Mesodermal cell (in vitro differentiated cells): ENCODE data around the gene COL6A2. TPM values are rescaled to one million over a fixed set of nuclear protein-coding genes. Genes with fewer than 3 reads are reported as not detected.
A peak's percentile ranks its signal among the peaks of the same experiment; 100 is the strongest.

Experiments used
- H3K27ac ChIP-seq: 2 replicates; pipeline ENCODE4 v1.7.0; 2013; ENCODE audit warnings: mild to moderate bottlenecking, low read depth, low read length, moderate library complexity; ENCODE audit not compliant: severe bottlenecking
- H3K36me3 ChIP-seq: 2 replicates; pipeline ENCODE4 v1.7.1; 2013; ENCODE audit warnings: mild to moderate bottlenecking, low read length, moderate library complexity; ENCODE audit not compliant: control insufficient read depth, insufficient read depth
- H3K4me1 ChIP-seq: one replicate; pipeline ENCODE4 v1.7.1; 2013; ENCODE audit warnings: mild to moderate bottlenecking, low read length; ENCODE audit not compliant: insufficient read depth, control insufficient read depth, poor library complexity, severe bottlenecking
- H3K4me3 ChIP-seq: 2 replicates; pipeline ENCODE4 v1.7.0; 2013; ENCODE audit warnings: low read length, control low read depth, mild to moderate bottlenecking; ENCODE audit not compliant: insufficient read depth, poor library complexity, severe bottlenecking; ENCODE audit errors: extremely low read depth
- H3K9me3 ChIP-seq: 2 replicates; pipeline ENCODE4 v1.7.1; 2013; ENCODE audit warnings: mild to moderate bottlenecking, low read length, moderate library complexity; ENCODE audit not compliant: control insufficient read depth
- WGBS, 2 experiments: methylation state at CpG; one replicate each; pipeline ENCODE4 v1.1.5; 2013; ENCODE audit warnings: missing lambda C conversion rate in 2 of 2; ENCODE audit not compliant: insufficient coverage in 2 of 2; 5-methylcytosine and 5-hydroxymethylcytosine counted together
- polyA plus RNA-seq, 2 experiments: library from polyadenylated mRNA; stranded (reverse); fragments of 50-300 nt; gene quantifications; one replicate each; pipeline ENCODE4 v1.2.3, GENCODE V29; 2013

The COL6A2 gene
- 360 TPM for polyA plus RNA-seq (2013, experiment 1 of 2)
- polyA plus RNA-seq (2013, experiment 2 of 2): 326 TPM

DNA sequence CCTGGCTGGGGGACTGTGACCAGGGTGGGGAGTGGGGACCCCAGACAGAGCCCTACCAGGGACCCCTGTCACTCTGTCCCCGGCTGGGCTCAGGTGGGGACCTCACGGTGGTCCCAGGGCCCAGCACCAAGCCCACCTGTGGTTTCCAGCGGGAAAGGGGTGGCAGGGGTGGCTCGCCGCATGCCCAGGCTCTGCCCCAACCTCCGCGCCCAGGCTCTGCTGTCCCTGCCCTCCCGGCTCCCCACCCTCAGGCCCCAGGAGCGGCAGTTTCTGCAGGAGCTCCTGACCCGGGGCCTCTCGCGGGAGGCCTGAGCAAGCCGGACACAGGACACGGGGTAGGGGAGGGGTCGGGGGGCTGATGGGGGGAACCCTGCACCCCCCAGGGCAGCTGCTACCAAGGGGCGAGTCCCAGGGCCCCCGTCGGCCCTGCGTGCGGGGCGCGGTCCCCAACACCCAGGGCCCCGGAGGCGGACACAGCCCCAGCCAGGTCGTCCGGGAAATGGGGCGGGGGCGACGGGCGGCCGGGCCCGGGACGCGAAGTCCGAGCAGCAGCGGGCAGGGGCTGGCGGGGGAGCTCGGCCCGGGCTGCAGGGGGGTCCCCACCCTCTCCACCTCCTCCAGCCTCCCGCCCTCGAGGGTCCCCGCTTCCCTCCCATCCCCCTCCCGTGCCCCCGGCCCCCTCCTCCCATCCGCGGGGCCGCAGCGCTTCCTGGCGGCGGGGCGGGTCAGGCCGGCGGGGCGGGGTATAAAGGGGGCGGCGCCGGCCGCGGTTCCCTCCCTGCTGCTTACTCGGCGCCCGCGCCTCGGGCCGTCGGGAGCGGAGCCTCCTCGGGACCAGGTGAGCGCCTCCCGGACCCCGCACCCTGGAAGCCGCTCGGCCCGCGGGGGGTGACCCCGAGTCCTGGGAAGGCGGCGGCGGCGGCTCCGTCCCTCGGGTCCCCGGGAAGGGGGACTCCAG lies at the start of gene COL6A2:
TSS of gene COL6A2 (plus strand) at position 777 of the 958 bp plus-strand sequence.
- no peak within 1 kb of the TSS for H3K27ac ChIP-seq
- WGBS, 2 experiments: 5 to 12% methylated on average over 50 to 62 of the region's 83 CpGs
- H3K9me3 ChIP-seq: peaks cover 11% of the 10 kb centered on the region
- peaks cover 15% of the 10 kb centered on the region for H3K36me3 ChIP-seq
- no peaks in the 10 kb centered on the region for H3K4me1 ChIP-seq
- peak within 1 kb of the TSS; percentile 61 for H3K4me3 ChIP-seq

DNA sequence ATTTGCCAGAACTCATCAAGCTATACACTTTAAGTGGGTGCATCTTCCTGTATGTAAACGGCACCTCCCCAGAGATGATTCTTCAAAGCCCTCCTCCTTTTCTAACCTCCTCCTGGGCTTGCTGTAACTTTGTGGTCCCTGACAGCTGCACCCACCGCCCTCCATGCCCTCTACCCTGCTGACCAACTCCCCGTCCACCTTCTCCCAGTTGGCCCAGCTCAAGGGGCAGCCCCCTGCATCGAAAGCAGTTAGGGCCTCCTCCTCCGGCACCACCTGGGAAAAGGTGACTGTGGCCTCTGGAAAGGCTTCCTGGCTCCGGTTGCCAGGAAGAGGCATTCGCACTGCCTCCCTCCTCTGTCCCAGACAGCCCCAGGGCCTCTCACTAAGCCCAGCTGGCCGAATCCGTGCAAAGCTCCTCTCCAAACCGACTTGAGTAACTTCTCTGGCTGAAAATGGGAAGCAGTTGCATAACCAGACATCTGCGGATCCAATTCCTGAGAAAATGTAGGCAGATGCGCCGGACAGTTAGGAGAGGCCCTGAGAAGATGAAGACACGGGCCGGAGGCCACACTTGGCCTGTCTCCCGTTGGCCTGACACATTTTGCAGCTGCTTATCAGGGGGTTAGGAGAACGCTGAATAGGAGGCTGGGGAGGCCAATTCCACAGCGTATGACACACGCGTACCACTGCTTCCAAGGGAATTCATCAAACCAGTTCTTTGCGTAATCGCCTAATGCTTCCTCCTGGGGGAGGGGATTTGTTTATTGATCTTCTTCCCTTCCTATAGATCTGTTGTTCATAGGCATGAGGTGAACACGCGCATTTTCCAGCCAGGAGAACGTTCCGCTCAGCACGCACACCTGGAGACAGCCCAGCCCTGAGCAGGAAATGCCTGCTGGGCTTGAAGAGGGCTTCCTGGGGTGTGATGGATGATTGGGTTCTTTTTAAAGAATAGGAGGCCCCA lies 48.7 kb upstream of the COL6A2 start:
- WGBS, 2 experiments: 65 to 74% methylated on average over 16 to 23 of the region's 27 CpGs

DNA sequence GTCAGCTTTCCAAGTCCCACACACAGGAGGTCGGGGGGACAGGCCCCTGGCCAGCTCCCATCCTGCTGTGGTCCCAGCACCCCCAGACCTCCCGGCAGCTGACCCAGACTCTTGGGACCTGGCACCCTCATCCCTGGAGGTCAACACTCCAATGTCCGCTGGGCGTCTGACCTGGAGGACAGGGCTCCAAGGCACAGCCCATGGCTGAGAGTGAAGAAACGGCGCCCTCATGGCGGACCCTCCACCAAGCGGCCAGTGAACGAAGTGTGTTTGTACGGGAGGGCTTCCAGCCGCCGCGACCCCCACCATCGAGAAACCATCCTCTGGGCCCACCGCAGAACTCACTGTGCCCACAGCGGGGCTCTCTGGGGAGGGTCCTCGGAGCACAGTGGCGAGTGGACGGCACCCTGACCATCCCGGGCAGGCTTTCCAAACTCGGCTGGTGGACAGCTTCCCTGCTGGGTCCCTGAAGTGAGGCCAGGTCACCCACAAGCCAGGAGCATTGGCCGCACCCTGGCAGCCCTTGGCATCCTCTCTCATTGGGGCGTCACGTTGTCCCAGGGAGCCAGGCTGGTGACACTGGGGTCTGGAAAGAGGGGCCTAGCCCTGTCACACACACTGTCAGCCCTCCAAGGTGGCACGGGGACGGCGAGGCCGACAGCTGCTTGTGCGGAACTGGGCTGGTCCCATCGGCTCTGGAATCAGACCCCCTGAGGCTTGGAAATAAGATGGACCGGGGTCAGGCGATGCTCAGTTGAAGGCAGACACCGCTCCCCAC lies 47.8 kb upstream of the COL6A2 start:
- H3K4me3 ChIP-seq: no peak overlapping the region
- WGBS, 2 experiments: 92 to 94% methylated on average over 30 to 33 of the region's 33 CpGs
- no peak overlapping the region for H3K27ac ChIP-seq

More for the DNA sequence above, 48.7 kb upstream of the COL6A2 start:
- Histone ChIP-seq H3K9me3 (no peaks in the 10 kb centered on the region), H3K36me3 (no peaks in the 10 kb centered on the region), H3K27ac (peak overlapping the region; percentile 41), H3K4me1 (peaks cover 12% of the 10 kb centered on the region), H3K4me3 (no peak overlapping the region)

GRCh38 chr21:46050668-46051378 lies 47.1 kb upstream of the COL6A2 start:
- Histone ChIP-seq H3K4me3 (no peak overlapping the region), H3K9me3 (no peaks in the 10 kb centered on the region), H3K27ac (no peak overlapping the region), H3K36me3 (no peaks in the 10 kb centered on the region), H3K4me1 (peaks cover 12% of the 10 kb centered on the region)
- 94 to 96% methylated on average over 20 of the region's 22 CpGs for WGBS, 2 experiments

More for the DNA sequence above, 47.8 kb upstream of the COL6A2 start:
- H3K4me1 ChIP-seq: peaks cover 12% of the 10 kb centered on the region
- no peaks in the 10 kb centered on the region for H3K36me3 ChIP-seq
- H3K9me3 ChIP-seq: no peaks in the 10 kb centered on the region

GRCh38 chr21:46051379-46051770 lies 46.5 kb upstream of the COL6A2 start:
- H3K27ac ChIP-seq: no peak overlapping the region
- H3K36me3 ChIP-seq: no peaks in the 10 kb centered on the region
- 94 to 98% methylated on average over 10 to 15 of the region's 16 CpGs for WGBS, 2 experiments
- no peak overlapping the region for H3K4me3 ChIP-seq
- no peaks in the 10 kb centered on the region for H3K9me3 ChIP-seq
- peaks cover 14% of the 10 kb centered on the region for H3K4me1 ChIP-seq

GRCh38 chr21:46051821-46052675 lies 45.9 kb upstream of the COL6A2 start:
- Histone ChIP-seq H3K36me3 (no peaks in the 10 kb centered on the region), H3K27ac (no peak overlapping the region), H3K4me3 (no peak overlapping the region), H3K9me3 (no peaks in the 10 kb centered on the region), H3K4me1 (peaks cover 19% of the 10 kb centered on the region)
- 93% methylated on average over 27 to 32 of the region's 33 CpGs for WGBS, 2 experiments

DNA sequence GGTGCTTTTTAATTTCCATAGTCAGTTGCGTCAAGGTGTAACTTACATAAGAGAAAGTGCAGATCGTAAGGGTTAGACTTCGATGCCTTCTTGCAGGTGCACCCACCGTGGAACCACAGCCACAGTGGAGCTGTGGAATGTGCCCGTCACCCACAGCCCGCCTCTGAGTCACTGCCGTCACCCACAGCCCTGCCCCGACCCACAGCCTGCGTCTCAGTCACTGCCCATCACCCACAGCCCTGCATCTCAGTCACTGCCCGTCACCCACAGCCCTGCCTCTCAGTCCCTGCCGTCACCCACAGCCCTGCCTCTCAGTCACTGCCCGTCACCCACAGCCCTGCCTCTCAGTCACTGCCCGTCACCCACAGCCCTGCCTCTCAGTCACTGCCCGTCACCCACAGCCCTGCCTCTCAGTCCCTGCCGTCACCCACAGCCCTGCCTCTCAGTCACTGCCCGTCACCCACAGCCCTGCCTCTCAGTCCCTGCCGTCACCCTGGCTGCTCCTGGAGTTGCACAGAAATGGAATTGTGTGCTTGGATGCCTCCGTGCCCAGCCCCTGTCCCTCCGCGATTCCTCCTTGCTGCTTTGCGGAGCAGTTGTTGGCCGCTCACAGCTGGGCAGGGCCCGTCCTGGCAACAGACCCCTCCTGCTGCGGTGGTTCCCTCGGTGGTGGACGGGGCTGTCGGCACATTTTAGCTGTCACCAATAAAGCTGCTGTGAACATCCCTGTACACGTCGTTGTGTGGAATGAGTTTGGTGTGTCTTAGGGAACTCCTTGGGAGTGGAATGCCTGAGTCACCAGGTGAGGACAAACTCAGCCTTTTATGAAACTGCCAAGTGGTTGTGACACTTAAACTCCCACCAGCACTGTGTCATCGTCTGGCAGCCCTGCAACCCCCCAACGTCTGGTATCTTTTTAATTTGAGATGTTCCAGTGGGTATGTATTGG lies 44.9 kb upstream of the COL6A2 start:
- peaks cover 19% of the 10 kb centered on the region for H3K4me1 ChIP-seq
- no peaks in the 10 kb centered on the region for H3K36me3 ChIP-seq
- WGBS, 2 experiments: 86 to 92% methylated on average over 25 to 26 of the region's 31 CpGs
- no peaks in the 10 kb centered on the region for H3K9me3 ChIP-seq
- no peak overlapping the region for H3K4me3 ChIP-seq
- H3K27ac ChIP-seq: no peak overlapping the region

DNA sequence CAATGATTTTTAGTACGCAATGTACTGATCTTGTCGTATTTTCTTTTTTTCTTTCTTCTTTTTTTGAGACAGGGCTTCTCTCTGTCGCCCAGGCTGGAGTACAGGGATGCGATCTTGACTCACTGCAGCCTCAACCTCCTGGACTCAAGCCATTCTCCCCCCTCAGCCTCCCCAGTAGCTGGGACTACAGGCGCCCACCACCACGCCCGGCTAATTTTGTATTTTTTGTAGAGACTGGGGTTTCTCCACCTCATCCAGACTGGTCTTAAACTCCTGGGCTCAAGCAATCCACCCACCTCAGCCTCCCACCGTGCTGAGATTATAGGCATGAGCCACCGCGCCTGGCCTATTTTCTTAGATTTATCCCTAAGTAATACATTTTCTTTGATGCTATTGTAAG lies 43.9 kb upstream of the COL6A2 start:
- WGBS, 2 experiments: 95 to 97% methylated on average over 5 to 8 of the region's 10 CpGs
- H3K4me3 ChIP-seq: no peak overlapping the region
- H3K4me1 ChIP-seq: peaks cover 19% of the 10 kb centered on the region
- no peaks in the 10 kb centered on the region for H3K36me3 ChIP-seq
- H3K9me3 ChIP-seq: peaks cover 7% of the 10 kb centered on the region
- H3K27ac ChIP-seq: no peak overlapping the region
